ENCODE measurements around the gene STT3A.
"Not testable (repeated sequence)": the region's sequence is repeated elsewhere in the genome, so short reads cannot be mapped to it uniquely, and the experiment has no call there.

STT3A gene

GRCh38 chr11:125569915-125570621, 22.6 kb upstream of the STT3A start:
- Histone ChIP-seq H3K9ac (ENCODE audit: low read length) (peak overlapping the region; percentile 98), H3K27me3 (ENCODE audit: low read depth, low read length) (no peaks in the 10 kb centered on the region), H3K27ac (ENCODE audit: low read length) (peak overlapping the region; percentile 71), H3K4me1 (ENCODE audit: low read length) (peaks cover 20% of the 10 kb centered on the region), H3K4me3 (ENCODE audit: low read length) (peak overlapping the region; percentile 99), H4K20me1 (ENCODE audit: insufficient read depth, low read length) (peaks cover 11% of the 10 kb centered on the region), H2AFZ (ENCODE audit: low read depth, low read length) (peak overlapping the region; percentile 61), H3K9me3 (ENCODE audit: insufficient read depth, low read length) (no peaks in the 10 kb centered on the region), H3K36me3 (replicated peaks; ENCODE audit: low read depth, low read length) (peaks cover 23% of the 10 kb centered on the region), H3K4me2 (ENCODE audit: low read length) (peak overlapping the region; percentile 92), H3K79me2 (ENCODE audit: low read length) (peaks cover 38% of the 10 kb centered on the region)
- no peak for TF ChIP-seq CTCF (IDR thresholded peaks at IDR 0.05; ENCODE audit: low read depth, low read length)
- no peak for TF ChIP-seq EZH2phosphoT487 (IDR thresholded peaks at IDR 0.05; ENCODE audit: low read depth)

- H3K36me3 ChIP-seq (replicated peaks; ENCODE audit: low read depth, low read length), result peaks cover 32% of the 10 kb centered on the region
- H3K4me3 ChIP-seq (ENCODE audit: low read length), result peak overlapping the region; percentile 99; the same call in 1 of the 2 replicates
- no peaks in the 10 kb centered on the region for H3K9me3 ChIP-seq (ENCODE audit: insufficient read depth, low read length)
- no peak overlapping the region for H2AFZ ChIP-seq (ENCODE audit: low read depth, low read length)
- H3K9ac ChIP-seq (ENCODE audit: low read length), result no peak overlapping the region
- peak overlapping the region; percentile 92 for H3K4me2 ChIP-seq (ENCODE audit: low read length)
- no peak for TF ChIP-seq CTCF (IDR thresholded peaks at IDR 0.05; ENCODE audit: low read depth, low read length)
- no peak for TF ChIP-seq EZH2phosphoT487 (IDR thresholded peaks at IDR 0.05; ENCODE audit: low read depth)
- no peak overlapping the region for H3K27ac ChIP-seq (ENCODE audit: low read length)
- H3K27me3 ChIP-seq (ENCODE audit: low read depth, low read length), result no peaks in the 10 kb centered on the region
- H4K20me1 ChIP-seq (ENCODE audit: insufficient read depth, low read length), result peaks cover 11% of the 10 kb centered on the region
- H3K4me1 ChIP-seq (ENCODE audit: low read length), result peaks cover 20% of the 10 kb centered on the region
- H3K79me2 ChIP-seq (ENCODE audit: low read length), result peaks cover 38% of the 10 kb centered on the region
Observed at GRCh38 chr11:125570952-125571351, 21.7 kb upstream of the STT3A start.

- H3K9ac ChIP-seq (ENCODE audit: low read length), result no peak overlapping the region
- H4K20me1 ChIP-seq (ENCODE audit: insufficient read depth, low read length), result peaks cover 11% of the 10 kb centered on the region
- H3K79me2 ChIP-seq (ENCODE audit: low read length), result peaks cover 38% of the 10 kb centered on the region
- H2AFZ ChIP-seq (ENCODE audit: low read depth, low read length), result no peak overlapping the region
- H3K4me1 ChIP-seq (ENCODE audit: low read length), result peaks cover 17% of the 10 kb centered on the region
- no peaks in the 10 kb centered on the region for H3K9me3 ChIP-seq (ENCODE audit: insufficient read depth, low read length)
- no peak overlapping the region for H3K4me3 ChIP-seq (ENCODE audit: low read length)
- H3K36me3 ChIP-seq (replicated peaks; ENCODE audit: low read depth, low read length), result peaks cover 42% of the 10 kb centered on the region
- no peak overlapping the region for H3K27ac ChIP-seq (ENCODE audit: low read length)
- H3K4me2 ChIP-seq (ENCODE audit: low read length), result no peak overlapping the region
- H3K27me3 ChIP-seq (ENCODE audit: low read depth, low read length), result no peaks in the 10 kb centered on the region
- no peak for TF ChIP-seq CTCF (IDR thresholded peaks at IDR 0.05; ENCODE audit: low read depth, low read length)
- no peak for TF ChIP-seq EZH2phosphoT487 (IDR thresholded peaks at IDR 0.05; ENCODE audit: low read depth)
Observed at GRCh38 chr11:125572916-125573315, 19.7 kb upstream of the STT3A start.

GRCh38 chr11:125577181-125577580, 15.5 kb upstream of the STT3A start:
- not testable (repeated sequence) for H2AFZ ChIP-seq (ENCODE audit: low read depth, low read length); H3K9me3 ChIP-seq (ENCODE audit: insufficient read depth, low read length); H3K79me2 ChIP-seq (ENCODE audit: low read length); H3K4me1 ChIP-seq (ENCODE audit: low read length); H4K20me1 ChIP-seq (ENCODE audit: insufficient read depth, low read length); H3K4me2 ChIP-seq (ENCODE audit: low read length); H3K27ac ChIP-seq (ENCODE audit: low read length); H3K4me3 ChIP-seq (ENCODE audit: low read length); H3K27me3 ChIP-seq (ENCODE audit: low read depth, low read length); H3K9ac ChIP-seq (ENCODE audit: low read length)
- H3K36me3 ChIP-seq (replicated peaks; ENCODE audit: low read depth, low read length), result peaks cover 58% of the 10 kb centered on the region
